H9 (cell line): Measurements from ENCODE around the gene PARP3. TPM values are rescaled to one million over a fixed set of nuclear protein-coding genes. Genes with fewer than 3 reads are reported as not detected.

Source experiments
- DNase-seq: peaks from one replicate; pipeline ENCODE4 v3.0.0-alpha.2; 2017
- H2AFZ ChIP-seq: one replicate; pipeline ENCODE4 v1.6.1; 2013; ENCODE audit warnings: mild to moderate bottlenecking, low read length, control low read depth, moderate library complexity
- H2AK5ac ChIP-seq: 2 replicates; pipeline ENCODE4 v1.6.1; 2013; ENCODE audit warnings: low read length, control low read depth, mixed read lengths; ENCODE audit not compliant: insufficient read length
- H2BK120ac ChIP-seq: one replicate; pipeline ENCODE4 v1.6.1; 2013; ENCODE audit warnings: low read depth, mild to moderate bottlenecking, low read length, control low read depth, inconsistent platforms; ENCODE audit not compliant: poor library complexity, severe bottlenecking
- H2BK12ac ChIP-seq: 2 replicates; pipeline ENCODE4 v1.6.1; 2013; ENCODE audit warnings: low read length, control low read depth, mixed read lengths, low read depth; ENCODE audit not compliant: insufficient read length
- H2BK15ac ChIP-seq: 2 replicates; pipeline ENCODE4 v1.6.1; 2013; ENCODE audit warnings: low read depth, low read length, control low read depth
- H2BK20ac ChIP-seq: one replicate; pipeline ENCODE4 v1.6.1; 2013; ENCODE audit warnings: low read depth, mild to moderate bottlenecking, low read length, control low read depth, inconsistent platforms; ENCODE audit not compliant: poor library complexity, severe bottlenecking
- H2BK5ac ChIP-seq: 2 replicates; pipeline ENCODE4 v1.6.1; 2013; ENCODE audit warnings: low read length, control low read depth, mixed read lengths; ENCODE audit not compliant: insufficient read length
- H3K14ac ChIP-seq: 2 replicates; pipeline ENCODE4 v1.6.1; 2013; ENCODE audit warnings: low read length, control low read depth; ENCODE audit not compliant: insufficient read depth
- H3K18ac ChIP-seq: 2 replicates; pipeline ENCODE4 v1.6.1; 2013; ENCODE audit warnings: low read depth, mild to moderate bottlenecking, mixed read lengths, low read length, control low read depth; ENCODE audit not compliant: insufficient read length
- H3K23ac ChIP-seq: 2 replicates; pipeline ENCODE4 v1.6.1; 2013; ENCODE audit warnings: low read length, control low read depth, mixed read lengths, low read depth; ENCODE audit not compliant: insufficient read length
- H3K23me2 ChIP-seq: 2 replicates; pipeline ENCODE4 v1.6.1; 2013; ENCODE audit warnings: low read depth, mild to moderate bottlenecking, mixed read lengths, low read length, control low read depth; ENCODE audit not compliant: insufficient read length, poor library complexity, severe bottlenecking
- H3K27ac ChIP-seq: 2 replicates; pipeline ENCODE4 v1.5.1; 2013; ENCODE audit warnings: low read length, control low read depth, mixed read lengths, low read depth; ENCODE audit not compliant: insufficient read length
- H3K27me3 ChIP-seq: 2 replicates; pipeline ENCODE4 v1.6.1; 2013; ENCODE audit warnings: low read length, control low read depth, inconsistent platforms; ENCODE audit not compliant: insufficient read depth
- H3K4ac ChIP-seq: 2 replicates; pipeline ENCODE4 v1.6.1; 2013; ENCODE audit warnings: low read depth, mild to moderate bottlenecking, control low read depth, inconsistent platforms, low read length, moderate library complexity
- H3K4me1 ChIP-seq: 2 replicates; pipeline ENCODE4 v1.6.1; 2013; ENCODE audit warnings: low read length, control low read depth, inconsistent platforms; ENCODE audit not compliant: insufficient read depth
- H3K4me2 ChIP-seq: 2 replicates; pipeline ENCODE4 v1.6.1; 2013; ENCODE audit warnings: low read length, control low read depth, mixed read lengths; ENCODE audit not compliant: insufficient read length, insufficient read depth
- H3K56ac ChIP-seq: 2 replicates; pipeline ENCODE4 v1.6.1; 2013; ENCODE audit warnings: low read depth, mild to moderate bottlenecking, mixed read lengths, low read length, control low read depth; ENCODE audit not compliant: insufficient read length
- H3K79me1 ChIP-seq: 2 replicates; pipeline ENCODE4 v1.6.1; 2013; ENCODE audit warnings: low read depth, mild to moderate bottlenecking, moderate library complexity, low read length, control low read depth, inconsistent platforms; ENCODE audit not compliant: insufficient read depth, poor library complexity, severe bottlenecking
- H3K79me2 ChIP-seq: 2 replicates; pipeline ENCODE4 v1.6.1; 2013; ENCODE audit warnings: low read length, control low read depth, inconsistent platforms; ENCODE audit not compliant: insufficient read depth
- H3K9ac ChIP-seq: 2 replicates; pipeline ENCODE4 v1.6.1; 2013; ENCODE audit warnings: low read length, control low read depth, mixed read lengths; ENCODE audit not compliant: insufficient read length; ENCODE audit errors: extremely low read depth
- H3K9me3 ChIP-seq: one replicate; pipeline ENCODE4 v1.6.1; 2013; ENCODE audit warnings: low read depth, low read length, inconsistent platforms; ENCODE audit not compliant: control insufficient read depth
- H3T11ph ChIP-seq: one replicate; pipeline ENCODE4 v1.6.1; 2013; ENCODE audit warnings: mild to moderate bottlenecking, low read length, control low read depth, inconsistent platforms
- H4K20me1 ChIP-seq: one replicate; pipeline ENCODE4 v1.6.1; 2013; ENCODE audit not compliant: control insufficient read depth, insufficient read length, insufficient read depth
- H4K5ac ChIP-seq: 2 replicates; pipeline ENCODE4 v1.6.1; 2013; ENCODE audit warnings: low read depth, mild to moderate bottlenecking, mixed read lengths, low read length, control low read depth; ENCODE audit not compliant: insufficient read length
- H4K8ac ChIP-seq: replicated peaks from 2 replicates; pipeline ENCODE4 v1.6.1; 2013; ENCODE audit warnings: low read length, control low read depth, mixed read lengths, low read depth; ENCODE audit not compliant: insufficient read length
- H4K91ac ChIP-seq: 2 replicates; pipeline ENCODE4 v1.6.1; 2013; ENCODE audit warnings: low read depth, mild to moderate bottlenecking, moderate library complexity, mixed read lengths, low read length, control low read depth; ENCODE audit not compliant: insufficient read length
- H3K27ac Mint-ChIP-seq, 3 experiments: 2 replicates in 2 of 3; 3 replicates in 1 of 3; pipeline ENCODE4 v1.8.0; 2020 to 2021; ENCODE audit warnings: mixed read lengths in 3 of 3, mild to moderate bottlenecking in 1 of 3, moderate library complexity in 1 of 3
- H3K27me3 Mint-ChIP-seq: 2 replicates; pipeline ENCODE4 v1.8.0; 2021; ENCODE audit warnings: low read depth, mild to moderate bottlenecking, moderate library complexity, mixed read lengths
- H3K36me3 Mint-ChIP-seq, 3 experiments: 2 replicates in 2 of 3; 3 replicates in 1 of 3; pipeline ENCODE4 v1.8.0; 2020 to 2021; ENCODE audit warnings: low read depth in 3 of 3, mixed read lengths in 3 of 3; ENCODE audit not compliant: insufficient read depth in 1 of 3
- H3K4me1 Mint-ChIP-seq, 2 experiments: 2 replicates each; pipeline ENCODE4 v1.8.0; 2020; ENCODE audit warnings: mixed read lengths in 2 of 2
- H3K4me3 Mint-ChIP-seq, 2 experiments: 2 replicates in 1 of 2; 3 replicates in 1 of 2; pipeline ENCODE4 v1.8.0; 2020 to 2021; ENCODE audit warnings: mild to moderate bottlenecking in 2 of 2, mixed read lengths in 2 of 2, moderate library complexity in 1 of 2
- H3K9me3 Mint-ChIP-seq, 2 experiments: 2 replicates in 1 of 2; 3 replicates in 1 of 2; pipeline ENCODE4 v1.8.0; 2020; ENCODE audit warnings: mild to moderate bottlenecking in 2 of 2, mixed read lengths in 2 of 2, moderate library complexity in 1 of 2
- WGBS: extraction: QIAGEN DNeasy Blood & Tissue Kit; methylation state at CpG from one replicate; pipeline ENCODE4 v1.1.7; 2013; ENCODE audit warnings: missing lambda C conversion rate, low lambda C conversion rate, mixed read lengths; ENCODE audit not compliant: insufficient read length; ENCODE audit errors: extremely low coverage; 5-methylcytosine and 5-hydroxymethylcytosine counted together
- total RNA-seq: library from RNA; stranded (reverse); gene quantifications from 2 replicates; pipeline ENCODE4 v1.2.1, GENCODE V29; 2021
- TF ChIP-seq, protein P1 (sequence below): fragments of 200-600 bp; sonication (generic); conservative IDR thresholded peaks from 3 replicates; pipeline ENCODE4 v1.8.0; 2021; ENCODE audit warnings: antibody characterized with exemption, mild to moderate bottlenecking

PARP3 gene
- total RNA-seq, 1 experiment from 2014 or later: 1.3 TPM

GRCh38 chr3:51980253-51980652, 38.1 kb downstream of the PARP3 start:
- no CpG with 5 or more reads among the region's 10 CpGs for WGBS

More at GRCh38 chr3:51980253-51980652, 38.1 kb downstream of the PARP3 start:
- Histone ChIP-seq H3T11ph (no peak overlapping the region), H2BK20ac (no peak overlapping the region), H3K4me1 (peaks cover 7% of the 10 kb centered on the region; the same call in 1 of the 2 replicates), H2BK5ac (no peak overlapping the region), H4K5ac (no peak overlapping the region), H4K20me1 (peaks cover 3% of the 10 kb centered on the region), H3K27ac (no peak overlapping the region), H4K91ac (no peak overlapping the region), H3K79me1 (no peaks in the 10 kb centered on the region), H3K9ac (no peak overlapping the region), H2AK5ac (no peak overlapping the region), H3K9me3 (no peaks in the 10 kb centered on the region), H3K56ac (no peak overlapping the region), H3K23ac (no peak overlapping the region), H2BK12ac (no peak overlapping the region), H2BK120ac (no peak overlapping the region), H3K18ac (no peak overlapping the region), H3K4ac (no peak overlapping the region), H2BK15ac (no peak overlapping the region), H2AFZ (no peak overlapping the region), H3K23me2 (peaks cover 10% of the 10 kb centered on the region), H3K27me3 (peaks cover 6% of the 10 kb centered on the region; the same call in 1 of the 2 replicates), H4K8ac (no peak overlapping the region), H3K4me2 (no peak overlapping the region), H3K14ac (no peak overlapping the region), H3K79me2 (no peaks in the 10 kb centered on the region)
- peaks cover 0 to 2% of the 10 kb centered on the region in 2 experiments; a peak in 2 of 5 replicates for H3K9me3 Mint-ChIP-seq
- no peak overlapping the region for H3K27ac Mint-ChIP-seq
- peaks cover 0 to 2% (median 0%) of the 10 kb centered on the region in 3 experiments; a peak in 2 of 7 replicates for H3K36me3 Mint-ChIP-seq
- no peak overlapping the region for H3K4me3 Mint-ChIP-seq
- peaks cover 29% of the 10 kb centered on the region for H3K27me3 Mint-ChIP-seq
- TF ChIP-seq, protein P1, sequence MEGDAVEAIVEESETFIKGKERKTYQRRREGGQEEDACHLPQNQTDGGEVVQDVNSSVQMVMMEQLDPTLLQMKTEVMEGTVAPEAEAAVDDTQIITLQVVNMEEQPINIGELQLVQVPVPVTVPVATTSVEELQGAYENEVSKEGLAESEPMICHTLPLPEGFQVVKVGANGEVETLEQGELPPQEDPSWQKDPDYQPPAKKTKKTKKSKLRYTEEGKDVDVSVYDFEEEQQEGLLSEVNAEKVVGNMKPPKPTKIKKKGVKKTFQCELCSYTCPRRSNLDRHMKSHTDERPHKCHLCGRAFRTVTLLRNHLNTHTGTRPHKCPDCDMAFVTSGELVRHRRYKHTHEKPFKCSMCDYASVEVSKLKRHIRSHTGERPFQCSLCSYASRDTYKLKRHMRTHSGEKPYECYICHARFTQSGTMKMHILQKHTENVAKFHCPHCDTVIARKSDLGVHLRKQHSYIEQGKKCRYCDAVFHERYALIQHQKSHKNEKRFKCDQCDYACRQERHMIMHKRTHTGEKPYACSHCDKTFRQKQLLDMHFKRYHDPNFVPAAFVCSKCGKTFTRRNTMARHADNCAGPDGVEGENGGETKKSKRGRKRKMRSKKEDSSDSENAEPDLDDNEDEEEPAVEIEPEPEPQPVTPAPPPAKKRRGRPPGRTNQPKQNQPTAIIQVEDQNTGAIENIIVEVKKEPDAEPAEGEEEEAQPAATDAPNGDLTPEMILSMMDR: no peak
- no peak for DNase-seq
- H3K4me1 Mint-ChIP-seq: peaks cover 16 to 27% of the 10 kb centered on the region in 2 experiments
